HCT116 (cell line): ENCODE data around the gene PUM1.

Experiments
- CTCF ChIP-seq, 3 experiments: fragments of 200-600 bp in 1 of 3; sonication (generic) in 1 of 3; IDR thresholded peaks in 2 of 3; conservative IDR thresholded peaks in 1 of 3; 2 replicates each; pipeline ENCODE4 v1.5.1; 2012 to 2017; ENCODE audit warnings: low read depth in 2 of 3, low read length in 2 of 3, antibody characterized with exemption in 1 of 3, borderline replicate concordance in 1 of 3, control low read depth in 1 of 3, mild to moderate bottlenecking in 1 of 3, mixed read lengths in 1 of 3, mixed run types in 1 of 3, moderate library complexity in 1 of 3; ENCODE audit not compliant: insufficient read depth in 1 of 3
- EZH2 ChIP-seq: fragments of 200-600 bp; sonication (generic); IDR thresholded peaks from 2 replicates; pipeline ENCODE4 v1.6.1; 2017; ENCODE audit warnings: antibody characterized with exemption, mixed run types
- EZH2phosphoT487 ChIP-seq: fragments of 200-600 bp; IDR thresholded peaks from 2 replicates; pipeline ENCODE4 v1.6.1; 2018; ENCODE audit warnings: antibody characterized with exemption, borderline replicate concordance
- POLR2A ChIP-seq: IDR thresholded peaks from 2 replicates; pipeline ENCODE4 v1.7.0; 2011; ENCODE audit warnings: borderline replicate concordance; ENCODE audit not compliant: insufficient read depth, insufficient read length; ENCODE audit errors: extremely low read depth
- ZNF274 ChIP-seq: fragments of 200-500 bp; sonication (Bioruptor generic); IDR thresholded peaks from 2 replicates; pipeline ENCODE4 v1.6.1; 2014; ENCODE audit warnings: mild to moderate bottlenecking, low read depth, low read length, inconsistent platforms
- TF ChIP-seq, protein P1 (sequence below): IDR thresholded peaks from 2 replicates; pipeline ENCODE4 v1.6.1; 2012

GRCh38 chr1:31055953-31056352, 9.6 kb downstream of the PUM1 start:
- TF ChIP-seq EZH2phosphoT487 (no peak), EZH2 (no peak), CTCF (IDR thresholded peaks at IDR 0.05 in 2 of 3, conservative IDR thresholded peaks at IDR 0.05 in 1 of 3; ENCODE audit: borderline replicate concordance in 1 of 3, insufficient read depth in 1 of 3, low read depth in 2 of 3, low read length in 2 of 3) (no peak), ZNF274 (no peak), POLR2A (no peak)
- TF ChIP-seq, protein P1, sequence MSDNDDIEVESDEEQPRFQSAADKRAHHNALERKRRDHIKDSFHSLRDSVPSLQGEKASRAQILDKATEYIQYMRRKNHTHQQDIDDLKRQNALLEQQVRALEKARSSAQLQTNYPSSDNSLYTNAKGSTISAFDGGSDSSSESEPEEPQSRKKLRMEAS = no peak
